ENCODE results near the gene FAM217B. TPM values are rescaled to one million over a fixed set of nuclear protein-coding genes. Genes with fewer than 3 reads are reported as not detected.

Gene FAM217B
- polyA plus RNA-seq, 1 of the 3 experiments (the other 2 are of a cell fraction) = 3.0 TPM

DNA sequence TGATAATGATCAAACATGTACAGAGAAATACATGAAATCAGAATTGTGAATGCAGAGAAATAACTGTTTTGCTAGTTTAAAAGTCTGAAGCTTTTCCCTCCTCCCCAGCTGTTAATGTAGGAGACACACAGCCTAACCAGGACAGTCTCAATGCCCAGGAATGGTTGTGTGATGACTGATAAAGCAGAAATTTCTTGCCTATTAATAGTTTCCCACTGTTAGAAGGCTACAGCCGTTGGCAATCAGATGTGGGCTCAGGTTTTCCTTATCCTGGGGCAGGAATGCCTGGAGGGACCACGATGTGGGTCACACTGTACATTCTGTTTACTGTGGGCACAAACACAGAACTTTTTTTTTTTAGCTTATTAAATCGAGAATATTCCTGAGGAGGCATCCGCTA is 2.0 kb upstream of the FAM217B start:
- ChIA-PET POLR2A (no interaction called here), CTCF (interaction anchor here (4.0 to 9.8 kb wide), 2 partner anchors 13 to 155 kb away, joined by 11 to 95 read pairs; no protein-coding TSS in a partner anchor)
- no peak for DNase-seq
- H3K27ac ChIP-seq (ENCODE audit: low read depth in 2 of 2, low read length in 1 of 2) = peak overlapping the region in 1 of 2 experiments; percentile 45; a peak in 2 of 4 replicates
- WGBS (ENCODE audit: low lambda C conversion rate) = 64% methylated on average over 4 of the region's 4 CpGs
- peaks cover 11 to 15% of the 10 kb centered on the region in 2 experiments for H3K36me3 ChIP-seq (replicated peaks in 1 of 2; ENCODE audit: control insufficient read depth in 1 of 2, insufficient read depth in 2 of 2, low read length in 1 of 2)
- peaks cover 37% of the 10 kb centered on the region for H3K79me2 ChIP-seq (ENCODE audit: insufficient read depth)
- no peak overlapping the region for H3K9ac ChIP-seq
- H3K4me3 ChIP-seq (ENCODE audit: low read depth in 2 of 2, low read length in 1 of 2) = peak overlapping the region in 1 of 2 experiments; percentile 17; a peak in 2 of 4 replicates
- TF ChIP-seq FOSL2 (IDR thresholded peaks at IDR 0.05; ENCODE audit: borderline replicate concordance, low read depth) = peak; percentile 22; the same call in 1 of the 2 replicates
- TF ChIP-seq RCOR1 (IDR thresholded peaks at IDR 0.05; ENCODE audit: low read length) = no peak
- TF ChIP-seq MEF2A (IDR thresholded peaks at IDR 0.05; ENCODE audit: borderline replicate concordance, low read depth) = peak; percentile 26; the same call in 1 of the 2 replicates
- peak; percentile 22; the same call in 1 of the 2 replicates for TF ChIP-seq TCF12 (IDR thresholded peaks at IDR 0.05)
- no peak for TF ChIP-seq FOXM1 (IDR thresholded peaks at IDR 0.05; ENCODE audit: low read depth)
- H3K9me3 ChIP-seq = no peaks in the 10 kb centered on the region
- peaks cover 8 to 24% of the 10 kb centered on the region in 2 experiments; a peak in 3 of 4 replicates for H3K4me1 ChIP-seq (ENCODE audit: control insufficient read depth in 1 of 2, insufficient read depth in 2 of 2, low read depth in 1 of 2, low read length in 1 of 2)
- H3K27me3 ChIP-seq (ENCODE audit: insufficient read depth) = no peaks in the 10 kb centered on the region
- H3K4me2 ChIP-seq = peak overlapping the region; percentile 70
- H3K9me2 ChIP-seq = no peaks in the 10 kb centered on the region
- no peaks in the 10 kb centered on the region for H4K20me1 ChIP-seq (ENCODE audit: insufficient read depth)
- no peak overlapping the region for H2AFZ ChIP-seq (ENCODE audit: low read depth)
- H3F3A ChIP-seq (replicated peaks; ENCODE audit: insufficient read depth) = peaks cover 14% of the 10 kb centered on the region

DNA sequence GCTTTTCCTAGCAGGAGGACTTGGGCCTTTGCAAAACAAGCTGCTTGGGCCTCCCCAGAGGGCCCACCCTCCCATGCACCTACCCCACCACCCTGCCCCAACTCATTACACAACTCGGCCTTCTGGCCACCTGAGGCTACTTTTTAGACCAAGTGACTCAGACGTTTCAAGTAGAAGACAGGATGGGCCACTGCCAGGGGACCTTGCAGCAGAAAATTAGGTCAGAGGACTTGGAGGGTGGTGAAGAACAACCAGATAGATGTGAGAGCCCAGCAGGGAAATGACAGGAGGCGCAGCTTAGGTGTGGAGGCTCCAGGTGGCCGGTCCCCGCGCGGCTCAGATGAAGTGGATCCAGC is 1.5 kb upstream of the FAM217B start:
- no peaks in the 10 kb centered on the region for H3K9me2 ChIP-seq
- no peak for TF ChIP-seq MXI1 (IDR thresholded peaks at IDR 0.05; ENCODE audit: low read depth, low read length)
- no peak for TF ChIP-seq JUND (IDR thresholded peaks at IDR 0.05)
- no peak for TF ChIP-seq SMC3 (IDR thresholded peaks at IDR 0.05; ENCODE audit: low read depth, low read length)
- no peak for TF ChIP-seq TCF12 (IDR thresholded peaks at IDR 0.05)
- no peak for TF ChIP-seq ELF1 (IDR thresholded peaks at IDR 0.05)
- TF ChIP-seq, protein P1, sequence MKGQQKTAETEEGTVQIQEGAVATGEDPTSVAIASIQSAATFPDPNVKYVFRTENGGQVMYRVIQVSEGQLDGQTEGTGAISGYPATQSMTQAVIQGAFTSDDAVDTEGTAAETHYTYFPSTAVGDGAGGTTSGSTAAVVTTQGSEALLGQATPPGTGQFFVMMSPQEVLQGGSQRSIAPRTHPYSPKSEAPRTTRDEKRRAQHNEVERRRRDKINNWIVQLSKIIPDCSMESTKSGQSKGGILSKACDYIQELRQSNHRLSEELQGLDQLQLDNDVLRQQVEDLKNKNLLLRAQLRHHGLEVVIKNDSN (IDR thresholded peaks at IDR 0.05; ENCODE audit: borderline replicate concordance, low read depth) = no peak
- TF ChIP-seq RFX5 (IDR thresholded peaks at IDR 0.05; ENCODE audit: low read length) = no peak
- TF ChIP-seq, protein P2, sequence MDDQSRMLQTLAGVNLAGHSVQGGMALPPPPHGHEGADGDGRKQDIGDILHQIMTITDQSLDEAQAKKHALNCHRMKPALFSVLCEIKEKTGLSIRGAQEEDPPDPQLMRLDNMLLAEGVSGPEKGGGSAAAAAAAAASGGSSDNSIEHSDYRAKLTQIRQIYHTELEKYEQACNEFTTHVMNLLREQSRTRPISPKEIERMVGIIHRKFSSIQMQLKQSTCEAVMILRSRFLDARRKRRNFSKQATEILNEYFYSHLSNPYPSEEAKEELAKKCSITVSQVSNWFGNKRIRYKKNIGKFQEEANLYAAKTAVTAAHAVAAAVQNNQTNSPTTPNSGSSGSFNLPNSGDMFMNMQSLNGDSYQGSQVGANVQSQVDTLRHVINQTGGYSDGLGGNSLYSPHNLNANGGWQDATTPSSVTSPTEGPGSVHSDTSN (IDR thresholded peaks at IDR 0.05) = no peak
- TF ChIP-seq RXRA (IDR thresholded peaks at IDR 0.05; ENCODE audit: borderline replicate concordance, low read depth) = no peak
- TF ChIP-seq, protein P3, sequence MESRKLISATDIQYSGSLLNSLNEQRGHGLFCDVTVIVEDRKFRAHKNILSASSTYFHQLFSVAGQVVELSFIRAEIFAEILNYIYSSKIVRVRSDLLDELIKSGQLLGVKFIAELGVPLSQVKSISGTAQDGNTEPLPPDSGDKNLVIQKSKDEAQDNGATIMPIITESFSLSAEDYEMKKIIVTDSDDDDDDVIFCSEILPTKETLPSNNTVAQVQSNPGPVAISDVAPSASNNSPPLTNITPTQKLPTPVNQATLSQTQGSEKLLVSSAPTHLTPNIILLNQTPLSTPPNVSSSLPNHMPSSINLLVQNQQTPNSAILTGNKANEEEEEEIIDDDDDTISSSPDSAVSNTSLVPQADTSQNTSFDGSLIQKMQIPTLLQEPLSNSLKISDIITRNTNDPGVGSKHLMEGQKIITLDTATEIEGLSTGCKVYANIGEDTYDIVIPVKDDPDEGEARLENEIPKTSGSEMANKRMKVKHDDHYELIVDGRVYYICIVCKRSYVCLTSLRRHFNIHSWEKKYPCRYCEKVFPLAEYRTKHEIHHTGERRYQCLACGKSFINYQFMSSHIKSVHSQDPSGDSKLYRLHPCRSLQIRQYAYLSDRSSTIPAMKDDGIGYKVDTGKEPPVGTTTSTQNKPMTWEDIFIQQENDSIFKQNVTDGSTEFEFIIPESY (IDR thresholded peaks at IDR 0.05; ENCODE audit: borderline replicate concordance, low read depth) = no peak
- TF ChIP-seq NRF1 (IDR thresholded peaks at IDR 0.05; ENCODE audit: low read depth, low read length) = no peak
- TF ChIP-seq, protein P4, sequence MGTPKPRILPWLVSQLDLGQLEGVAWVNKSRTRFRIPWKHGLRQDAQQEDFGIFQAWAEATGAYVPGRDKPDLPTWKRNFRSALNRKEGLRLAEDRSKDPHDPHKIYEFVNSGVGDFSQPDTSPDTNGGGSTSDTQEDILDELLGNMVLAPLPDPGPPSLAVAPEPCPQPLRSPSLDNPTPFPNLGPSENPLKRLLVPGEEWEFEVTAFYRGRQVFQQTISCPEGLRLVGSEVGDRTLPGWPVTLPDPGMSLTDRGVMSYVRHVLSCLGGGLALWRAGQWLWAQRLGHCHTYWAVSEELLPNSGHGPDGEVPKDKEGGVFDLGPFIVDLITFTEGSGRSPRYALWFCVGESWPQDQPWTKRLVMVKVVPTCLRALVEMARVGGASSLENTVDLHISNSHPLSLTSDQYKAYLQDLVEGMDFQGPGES (IDR thresholded peaks at IDR 0.05; ENCODE audit: low read depth, low read length) = no peak
- no peak for TF ChIP-seq TEAD4 (IDR thresholded peaks at IDR 0.05; ENCODE audit: borderline replicate concordance, insufficient read depth)
- no peak for TF ChIP-seq SIN3A (IDR thresholded peaks at IDR 0.05; ENCODE audit: borderline replicate concordance, low read depth, low read length)
- TF ChIP-seq GABPA (IDR thresholded peaks at IDR 0.05; ENCODE audit: low read depth) = no peak
- no peak for TF ChIP-seq POLR2AphosphoS5 (IDR thresholded peaks at IDR 0.05; ENCODE audit: low read depth, low read length)
- no peak for TF ChIP-seq RCOR1 (IDR thresholded peaks at IDR 0.05; ENCODE audit: low read length)
- DNase-seq = no peak
- no peaks in the 10 kb centered on the region for H3K27me3 ChIP-seq (ENCODE audit: insufficient read depth)
- H3K9me3 ChIP-seq = no peaks in the 10 kb centered on the region
- CTCF ChIA-PET = interaction anchor here (4.0 to 9.8 kb wide), 2 partner anchors 13 to 155 kb away, joined by 11 to 95 read pairs; no protein-coding TSS in a partner anchor
- H3K79me2 ChIP-seq (ENCODE audit: insufficient read depth) = peaks cover 37% of the 10 kb centered on the region
- peak overlapping the region; percentile 70 for H3K4me2 ChIP-seq
- no peak overlapping the region for H2AFZ ChIP-seq (ENCODE audit: low read depth)
- peaks cover 8 to 22% of the 10 kb centered on the region in 2 experiments; a peak in 3 of 4 replicates for H3K4me1 ChIP-seq (ENCODE audit: control insufficient read depth in 1 of 2, insufficient read depth in 2 of 2, low read depth in 1 of 2, low read length in 1 of 2)
- no peak overlapping the region for H3K9ac ChIP-seq
- POLR2A ChIA-PET = no interaction called here
- peaks cover 14% of the 10 kb centered on the region for H3F3A ChIP-seq (replicated peaks; ENCODE audit: insufficient read depth)
- H3K4me3 ChIP-seq (ENCODE audit: low read depth in 2 of 2, low read length in 1 of 2) = peak overlapping the region in 1 of 2 experiments; percentile 17; a peak in 1 of 4 replicates
- no peaks in the 10 kb centered on the region for H4K20me1 ChIP-seq (ENCODE audit: insufficient read depth)
- H3K27ac ChIP-seq (ENCODE audit: low read depth in 2 of 2, low read length in 1 of 2) = peak overlapping the region in 1 of 2 experiments; percentile 45; a peak in 2 of 4 replicates
- 88% methylated on average over 7 of the region's 7 CpGs for WGBS (ENCODE audit: low lambda C conversion rate)
- peaks cover 16 to 20% of the 10 kb centered on the region in 2 experiments for H3K36me3 ChIP-seq (replicated peaks in 1 of 2; ENCODE audit: control insufficient read depth in 1 of 2, insufficient read depth in 2 of 2, low read length in 1 of 2)

Measured in SK-N-SH (cell line).